Stomach (tissue), 9 donors: ENCODE measurements around the gene DBP. TPM values are rescaled to one million over a fixed set of nuclear protein-coding genes. Genes with fewer than 3 reads are reported as not detected.
A peak's percentile ranks its signal among the peaks of the same experiment; 100 is the strongest.
"Not testable (repeated sequence)": the region's sequence is repeated elsewhere in the genome, so short reads cannot be mapped to it uniquely, and the experiment has no call there.

ENCODE experiments used
- DNase-seq, 2 donors: peaks; one replicate each; pipeline versions ENCODE4 v3.0.0 to v3.0.0-alpha.2; 2013 to 2019
- H3K27ac ChIP-seq, 5 donors: fragments of 200-600 bp in 4 of 5; sonication (generic) in 4 of 5; one replicate each; pipeline ENCODE4 v1.5.1; 2013 to 2019; ENCODE audit warnings: mild to moderate bottlenecking in 1 of 5, moderate library complexity in 1 of 5
- H3K27me3 ChIP-seq, 3 donors: fragments of 200-600 bp; sonication (generic); one replicate each; pipeline ENCODE4 v1.5.1; 2017 to 2019; ENCODE audit warnings: mixed run types in 1 of 3
- H3K36me3 ChIP-seq, 4 donors: fragments of 200-600 bp; sonication (generic); 1 replicate in 3 of 4; 2 replicates in 1 of 4; pipeline ENCODE4 v1.5.1; 2016 to 2019
- H3K4me1 ChIP-seq, 4 donors: fragments of 200-600 bp; sonication (generic); one replicate each; pipeline ENCODE4 v1.5.1; 2016 to 2019
- H3K4me3 ChIP-seq, 4 donors: fragments of 200-600 bp; sonication (generic) in 3 of 4; one replicate each; pipeline ENCODE4 v1.5.1; 2016 to 2019; ENCODE audit warnings: mild to moderate bottlenecking in 1 of 4
- H3K9me3 ChIP-seq, 4 donors: fragments of 200-600 bp; sonication (generic); one replicate each; pipeline ENCODE4 v1.5.1; 2016 to 2019
- CTCF ChIP-seq, 7 experiments: fragments of 450-650 bp in 4 of 7; fragments of 200-600 bp in 3 of 7; sonication (generic) in 3 of 7; IDR thresholded peaks; one replicate each; pipeline ENCODE4 v1.5.1; 2016 to 2019; ENCODE audit warnings: antibody characterized with exemption in 7 of 7, control low read depth in 2 of 7, mild to moderate bottlenecking in 1 of 7
- EP300 ChIP-seq: sonication (generic); formaldehyde crosslinking; IDR thresholded peaks from one replicate; pipeline ENCODE4 v1.6.1; 2017; ENCODE audit warnings: antibody characterized with exemption
- POLR2A ChIP-seq, 4 donors: fragments of 450-650 bp; IDR thresholded peaks; one replicate each; pipeline ENCODE4 v1.6.1; 2016; ENCODE audit warnings: antibody characterized with exemption in 4 of 4, control low read depth in 2 of 4, mild to moderate bottlenecking in 1 of 4, moderate library complexity in 1 of 4
- POLR2AphosphoS5 ChIP-seq, 3 donors: sonication (generic); formaldehyde crosslinking; IDR thresholded peaks; one replicate each; pipeline ENCODE4 v1.6.1; 2016; ENCODE audit warnings: antibody characterized with exemption in 3 of 3
- WGBS, 5 donors: extraction: QIAGEN DNeasy Blood & Tissue Kit in 3 of 5; methylation state at CpG; one replicate each; pipeline versions ENCODE4 v1.1.5 to v1.1.7; 2013 to 2018; 5-methylcytosine and 5-hydroxymethylcytosine counted together
- intact Hi-C: fragments of 100-400 bp; cut with DNase I; formaldehyde crosslinking; loops from one replicate; pipeline ENCODE4 v1.15.1; 2023; ENCODE audit warnings: low total_unique reads
- polyA plus RNA-seq, 3 donors: library from polyadenylated mRNA; stranded (reverse); fragments of 200-250 nt; gene quantifications; one replicate each; pipeline ENCODE4 v1.2.3, GENCODE V29; 2013
- total RNA-seq, 5 donors: library from RNA; depleted of rRNA; stranded (reverse); fragments of >200 nt; gene quantifications; one replicate each; pipeline versions ENCODE4 v1.1.0 to v1.2.3, GENCODE V29; 2014 to 2016
- donor health status: healthy with polysubstance abuse.
- donor health status: Bipolar disorder and iron deficiency.
- donor health status: healthy.

DBP gene
- total and polyA plus RNA-seq, 8 donors = 4.2 to 29.0 (median 9.6) TPM; not detected in 1

GRCh38 chr19:48683349-48683748 lies 46.2 kb upstream of the DBP start:
- Histone ChIP-seq H3K4me3 (no peak overlapping the region), H3K9me3 (no peaks in the 10 kb centered on the region), H3K27me3 (no peaks in the 10 kb centered on the region), H3K36me3 (no peaks in the 10 kb centered on the region), H3K4me1 (peaks cover 9 to 46% (median 29%) of the 10 kb centered on the region in 4 donors), H3K27ac (peak overlapping the region in 1 of 5 donors; percentile 47)
- intact Hi-C loops = no loop called here
- peak in 1 of 2 donors; percentile 82 for DNase-seq
- WGBS, 5 donors = 56 to 72% (median 69%) methylated on average over 11 of the region's 11 CpGs
- TF ChIP-seq EP300 (no peak), CTCF (IDR thresholded peaks at IDR 0.05) (no peak), POLR2AphosphoS5 (IDR thresholded peaks at IDR 0.05) (no peak), POLR2A (IDR thresholded peaks at IDR 0.05) (no peak)

- Histone ChIP-seq H3K4me1 (peaks cover 9 to 50% (median 31%) of the 10 kb centered on the region in 4 donors), H3K9me3 (no peaks in the 10 kb centered on the region), H3K36me3 (no peaks in the 10 kb centered on the region), H3K27me3 (no peaks in the 10 kb centered on the region), H3K4me3 (no peak overlapping the region), H3K27ac (peak overlapping the region; percentile 33 to 68 (median 50))
- intact Hi-C loops = no loop called here
- peak; percentile 57 to 75 for DNase-seq
- 22 to 60% (median 56%) methylated on average over 7 of the region's 7 CpGs for WGBS, 5 donors
- TF ChIP-seq EP300 = no peak
- TF ChIP-seq POLR2AphosphoS5 (IDR thresholded peaks at IDR 0.05) = peak in 2 of 3 donors; percentile 10 to 24
- no peak for TF ChIP-seq POLR2A (IDR thresholded peaks at IDR 0.05)
- no peak for TF ChIP-seq CTCF (IDR thresholded peaks at IDR 0.05)
These were observed 43.9 kb upstream of the DBP start for GRCh38 chr19:48681127-48681470.

GRCh38 chr19:48680436-48681126 lies 43.4 kb upstream of the DBP start:
- Histone ChIP-seq H3K27ac (peak overlapping the region; percentile 33 to 68 (median 50)), H3K36me3 (no peaks in the 10 kb centered on the region), H3K4me1 (peaks cover 11 to 49% (median 36%) of the 10 kb centered on the region in 4 donors), H3K4me3 (no peak overlapping the region), H3K9me3 (no peaks in the 10 kb centered on the region), H3K27me3 (no peaks in the 10 kb centered on the region)
- no peak for TF ChIP-seq POLR2AphosphoS5 (IDR thresholded peaks at IDR 0.05)
- TF ChIP-seq POLR2A (IDR thresholded peaks at IDR 0.05) = no peak
- no peak for TF ChIP-seq CTCF (IDR thresholded peaks at IDR 0.05)
- TF ChIP-seq EP300 = no peak
- intact Hi-C loops = no loop called here
- WGBS, 5 donors = 82 to 88% (median 86%) methylated on average over 35 to 45 of the region's 45 CpGs
- DNase-seq = no peak

- H3K4me1 ChIP-seq = peaks cover 17 to 49% (median 37%) of the 10 kb centered on the region in 4 donors
- H3K4me3 ChIP-seq, DNase-seq, H3K36me3 ChIP-seq, H3K9me3 ChIP-seq, H3K27me3 ChIP-seq, intact Hi-C loops: not testable (repeated sequence)
- H3K27ac ChIP-seq = peak overlapping the region in 1 of 5 donors; percentile 87
- whole genome bisulfite sequencing, 5 donors = 92 to 96% (median 94%) methylated on average over 13 to 19 of the region's 19 CpGs
These were observed 42.8 kb upstream of the DBP start for GRCh38 chr19:48680006-48680405.

GRCh38 chr19:48678201-48678600 lies 41.0 kb upstream of the DBP start:
- H3K27ac ChIP-seq = peak overlapping the region; percentile 62 to 87 (median 67)
- H3K4me1 ChIP-seq = peaks cover 15 to 34% (median 24%) of the 10 kb centered on the region in 4 donors
- no peaks in the 10 kb centered on the region for H3K27me3 ChIP-seq
- intact Hi-C loops = no loop called here
- WGBS, 5 donors = 18 to 43% (median 35%) methylated on average over 4 of the region's 4 CpGs
- TF ChIP-seq POLR2AphosphoS5 (IDR thresholded peaks at IDR 0.05) (peak in 2 of 3 donors; percentile 76 to 82), EP300 (no peak)
- no peaks in the 10 kb centered on the region for H3K9me3 ChIP-seq
- no peak overlapping the region for H3K4me3 ChIP-seq
- DNase-seq = peak; percentile 73 to 90
- H3K36me3 ChIP-seq = no peaks in the 10 kb centered on the region
